ENCODE measurements around the gene SHCBP1. TPM values are rescaled to one million over a fixed set of nuclear protein-coding genes. Genes with fewer than 3 reads are reported as not detected.

The SHCBP1 gene
- total and polyA plus RNA-seq, 2 experiments from 2014 or later: 7.3 to 14.9 TPM

GRCh38 chr16:46558018-46558417 lies 63.2 kb downstream of the SHCBP1 start:
- Histone ChIP-seq H3K27me3 (ENCODE audit: insufficient read depth) (no peaks in the 10 kb centered on the region), H3K27ac (ENCODE audit: low read depth) (no peak overlapping the region), H3K9me2 (ENCODE audit: insufficient read depth) (no peaks in the 10 kb centered on the region), H2AFZ (no peak overlapping the region), H4K20me1 (replicated peaks; ENCODE audit: insufficient read depth) (no peaks in the 10 kb centered on the region), H3K4me2 (no peak overlapping the region), H3K79me2 (replicated peaks; ENCODE audit: insufficient read depth) (no peaks in the 10 kb centered on the region), H3F3A (replicated peaks; ENCODE audit: low read depth) (no peaks in the 10 kb centered on the region), H3K4me3 (no peak overlapping the region), H3K36me3 (ENCODE audit: insufficient read depth) (no peaks in the 10 kb centered on the region), H3K4me1 (ENCODE audit: insufficient read depth) (no peaks in the 10 kb centered on the region)
- ATAC-seq (no peak), DNase-seq (ENCODE audit: low spot score) (no peak)
- no peak for TF ChIP-seq POLR2AphosphoS5 (IDR thresholded peaks at IDR 0.05; ENCODE audit: low read depth)
- no peak for TF ChIP-seq JUNB (IDR thresholded peaks at IDR 0.05; ENCODE audit: unreplicated experiment)
- TF ChIP-seq EZH2 (IDR thresholded peaks at IDR 0.05; ENCODE audit: low read depth, unreplicated experiment): no peak
- no peak for TF ChIP-seq CTCF (conservative IDR thresholded peaks at IDR 0.05; ENCODE audit: low read depth in 2 of 2)
- no peak for TF ChIP-seq ETS1 (IDR thresholded peaks at IDR 0.05)
- TF ChIP-seq NANOG (IDR thresholded peaks at IDR 0.05; ENCODE audit: borderline replicate concordance): no peak
- TF ChIP-seq CREB1 (CRISPR knock-in tag; IDR thresholded peaks at IDR 0.05; ENCODE audit: low read depth): no peak
- no peak for TF ChIP-seq ZNF114 (CRISPR knock-in tag; IDR thresholded peaks at IDR 0.05)
- no peak for TF ChIP-seq ZNF331 (CRISPR knock-in tag; IDR thresholded peaks at IDR 0.05; ENCODE audit: low read depth)
- TF ChIP-seq, protein P1, sequence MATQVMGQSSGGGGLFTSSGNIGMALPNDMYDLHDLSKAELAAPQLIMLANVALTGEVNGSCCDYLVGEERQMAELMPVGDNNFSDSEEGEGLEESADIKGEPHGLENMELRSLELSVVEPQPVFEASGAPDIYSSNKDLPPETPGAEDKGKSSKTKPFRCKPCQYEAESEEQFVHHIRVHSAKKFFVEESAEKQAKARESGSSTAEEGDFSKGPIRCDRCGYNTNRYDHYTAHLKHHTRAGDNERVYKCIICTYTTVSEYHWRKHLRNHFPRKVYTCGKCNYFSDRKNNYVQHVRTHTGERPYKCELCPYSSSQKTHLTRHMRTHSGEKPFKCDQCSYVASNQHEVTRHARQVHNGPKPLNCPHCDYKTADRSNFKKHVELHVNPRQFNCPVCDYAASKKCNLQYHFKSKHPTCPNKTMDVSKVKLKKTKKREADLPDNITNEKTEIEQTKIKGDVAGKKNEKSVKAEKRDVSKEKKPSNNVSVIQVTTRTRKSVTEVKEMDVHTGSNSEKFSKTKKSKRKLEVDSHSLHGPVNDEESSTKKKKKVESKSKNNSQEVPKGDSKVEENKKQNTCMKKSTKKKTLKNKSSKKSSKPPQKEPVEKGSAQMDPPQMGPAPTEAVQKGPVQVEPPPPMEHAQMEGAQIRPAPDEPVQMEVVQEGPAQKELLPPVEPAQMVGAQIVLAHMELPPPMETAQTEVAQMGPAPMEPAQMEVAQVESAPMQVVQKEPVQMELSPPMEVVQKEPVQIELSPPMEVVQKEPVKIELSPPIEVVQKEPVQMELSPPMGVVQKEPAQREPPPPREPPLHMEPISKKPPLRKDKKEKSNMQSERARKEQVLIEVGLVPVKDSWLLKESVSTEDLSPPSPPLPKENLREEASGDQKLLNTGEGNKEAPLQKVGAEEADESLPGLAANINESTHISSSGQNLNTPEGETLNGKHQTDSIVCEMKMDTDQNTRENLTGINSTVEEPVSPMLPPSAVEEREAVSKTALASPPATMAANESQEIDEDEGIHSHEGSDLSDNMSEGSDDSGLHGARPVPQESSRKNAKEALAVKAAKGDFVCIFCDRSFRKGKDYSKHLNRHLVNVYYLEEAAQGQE (IDR thresholded peaks at IDR 0.05; ENCODE audit: unreplicated experiment): no peak
- TF ChIP-seq STAT1 (IDR thresholded peaks at IDR 0.05; ENCODE audit: unreplicated experiment): no peak
- TF ChIP-seq, protein P2, sequence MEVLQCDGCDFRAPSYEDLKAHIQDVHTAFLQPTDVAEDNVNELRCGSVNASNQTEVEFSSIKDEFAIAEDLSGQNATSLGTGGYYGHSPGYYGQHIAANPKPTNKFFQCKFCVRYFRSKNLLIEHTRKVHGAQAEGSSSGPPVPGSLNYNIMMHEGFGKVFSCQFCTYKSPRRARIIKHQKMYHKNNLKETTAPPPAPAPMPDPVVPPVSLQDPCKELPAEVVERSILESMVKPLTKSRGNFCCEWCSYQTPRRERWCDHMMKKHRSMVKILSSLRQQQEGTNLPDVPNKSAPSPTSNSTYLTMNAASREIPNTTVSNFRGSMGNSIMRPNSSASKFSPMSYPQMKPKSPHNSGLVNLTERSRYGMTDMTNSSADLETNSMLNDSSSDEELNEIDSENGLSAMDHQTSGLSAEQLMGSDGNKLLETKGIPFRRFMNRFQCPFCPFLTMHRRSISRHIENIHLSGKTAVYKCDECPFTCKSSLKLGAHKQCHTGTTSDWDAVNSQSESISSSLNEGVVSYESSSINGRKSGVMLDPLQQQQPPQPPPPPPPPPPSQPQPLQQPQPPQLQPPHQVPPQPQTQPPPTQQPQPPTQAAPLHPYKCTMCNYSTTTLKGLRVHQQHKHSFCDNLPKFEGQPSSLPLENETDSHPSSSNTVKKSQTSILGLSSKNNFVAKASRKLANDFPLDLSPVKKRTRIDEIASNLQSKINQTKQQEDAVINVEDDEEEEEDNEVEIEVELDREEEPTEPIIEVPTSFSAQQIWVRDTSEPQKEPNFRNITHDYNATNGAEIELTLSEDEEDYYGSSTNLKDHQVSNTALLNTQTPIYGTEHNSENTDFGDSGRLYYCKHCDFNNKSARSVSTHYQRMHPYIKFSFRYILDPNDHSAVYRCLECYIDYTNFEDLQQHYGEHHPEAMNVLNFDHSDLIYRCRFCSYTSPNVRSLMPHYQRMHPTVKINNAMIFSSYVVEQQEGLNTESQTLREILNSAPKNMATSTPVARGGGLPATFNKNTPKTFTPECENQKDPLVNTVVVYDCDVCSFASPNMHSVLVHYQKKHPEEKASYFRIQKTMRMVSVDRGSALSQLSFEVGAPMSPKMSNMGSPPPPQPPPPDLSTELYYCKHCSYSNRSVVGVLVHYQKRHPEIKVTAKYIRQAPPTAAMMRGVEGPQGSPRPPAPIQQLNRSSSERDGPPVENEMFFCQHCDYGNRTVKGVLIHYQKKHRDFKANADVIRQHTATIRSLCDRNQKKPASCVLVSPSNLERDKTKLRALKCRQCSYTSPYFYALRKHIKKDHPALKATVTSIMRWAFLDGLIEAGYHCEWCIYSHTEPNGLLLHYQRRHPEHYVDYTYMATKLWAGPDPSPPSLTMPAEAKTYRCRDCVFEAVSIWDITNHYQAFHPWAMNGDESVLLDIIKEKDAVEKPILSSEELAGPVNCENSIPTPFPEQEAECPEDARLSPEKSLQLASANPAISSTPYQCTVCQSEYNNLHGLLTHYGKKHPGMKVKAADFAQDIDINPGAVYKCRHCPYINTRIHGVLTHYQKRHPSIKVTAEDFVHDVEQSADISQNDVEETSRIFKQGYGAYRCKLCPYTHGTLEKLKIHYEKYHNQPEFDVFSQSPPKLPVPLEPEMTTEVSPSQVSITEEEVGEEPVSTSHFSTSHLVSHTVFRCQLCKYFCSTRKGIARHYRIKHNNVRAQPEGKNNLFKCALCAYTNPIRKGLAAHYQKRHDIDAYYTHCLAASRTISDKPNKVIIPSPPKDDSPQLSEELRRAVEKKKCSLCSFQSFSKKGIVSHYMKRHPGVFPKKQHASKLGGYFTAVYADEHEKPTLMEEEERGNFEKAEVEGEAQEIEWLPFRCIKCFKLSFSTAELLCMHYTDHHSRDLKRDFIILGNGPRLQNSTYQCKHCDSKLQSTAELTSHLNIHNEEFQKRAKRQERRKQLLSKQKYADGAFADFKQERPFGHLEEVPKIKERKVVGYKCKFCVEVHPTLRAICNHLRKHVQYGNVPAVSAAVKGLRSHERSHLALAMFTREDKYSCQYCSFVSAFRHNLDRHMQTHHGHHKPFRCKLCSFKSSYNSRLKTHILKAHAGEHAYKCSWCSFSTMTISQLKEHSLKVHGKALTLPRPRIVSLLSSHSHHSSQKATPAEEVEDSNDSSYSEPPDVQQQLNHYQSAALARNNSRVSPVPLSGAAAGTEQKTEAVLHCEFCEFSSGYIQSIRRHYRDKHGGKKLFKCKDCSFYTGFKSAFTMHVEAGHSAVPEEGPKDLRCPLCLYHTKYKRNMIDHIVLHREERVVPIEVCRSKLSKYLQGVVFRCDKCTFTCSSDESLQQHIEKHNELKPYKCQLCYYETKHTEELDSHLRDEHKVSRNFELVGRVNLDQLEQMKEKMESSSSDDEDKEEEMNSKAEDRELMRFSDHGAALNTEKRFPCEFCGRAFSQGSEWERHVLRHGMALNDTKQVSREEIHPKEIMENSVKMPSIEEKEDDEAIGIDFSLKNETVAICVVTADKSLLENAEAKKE (CRISPR knock-in tag; IDR thresholded peaks at IDR 0.05): no peak
- no peak for TF ChIP-seq EZH2phosphoT487 (IDR thresholded peaks at IDR 0.05; ENCODE audit: unreplicated experiment)
- no peaks in the 10 kb centered on the region for H3K27me3 Mint-ChIP-seq (ENCODE audit: insufficient read depth, low read depth, poor library complexity)
- H3K27ac Mint-ChIP-seq: no peak overlapping the region
- no peaks in the 10 kb centered on the region for H3K36me3 Mint-ChIP-seq (ENCODE audit: low read depth)
- no peak overlapping the region for H3K4me3 Mint-ChIP-seq
- no peaks in the 10 kb centered on the region for H3K4me1 Mint-ChIP-seq
- no peaks in the 10 kb centered on the region for H3K9me3 Mint-ChIP-seq
